ENCODE data around the gene NSA2.

Gene NSA2

GRCh38 chr5:74822288-74822687 is 55.2 kb downstream of the NSA2 start:
- no peak for DNase-seq

- no peak for DNase-seq
Observed at GRCh38 chr5:74829413-74829812, 62.4 kb downstream of the NSA2 start.
